ENCODE data around the gene NCCRP1.

NCCRP1 gene

DNA sequence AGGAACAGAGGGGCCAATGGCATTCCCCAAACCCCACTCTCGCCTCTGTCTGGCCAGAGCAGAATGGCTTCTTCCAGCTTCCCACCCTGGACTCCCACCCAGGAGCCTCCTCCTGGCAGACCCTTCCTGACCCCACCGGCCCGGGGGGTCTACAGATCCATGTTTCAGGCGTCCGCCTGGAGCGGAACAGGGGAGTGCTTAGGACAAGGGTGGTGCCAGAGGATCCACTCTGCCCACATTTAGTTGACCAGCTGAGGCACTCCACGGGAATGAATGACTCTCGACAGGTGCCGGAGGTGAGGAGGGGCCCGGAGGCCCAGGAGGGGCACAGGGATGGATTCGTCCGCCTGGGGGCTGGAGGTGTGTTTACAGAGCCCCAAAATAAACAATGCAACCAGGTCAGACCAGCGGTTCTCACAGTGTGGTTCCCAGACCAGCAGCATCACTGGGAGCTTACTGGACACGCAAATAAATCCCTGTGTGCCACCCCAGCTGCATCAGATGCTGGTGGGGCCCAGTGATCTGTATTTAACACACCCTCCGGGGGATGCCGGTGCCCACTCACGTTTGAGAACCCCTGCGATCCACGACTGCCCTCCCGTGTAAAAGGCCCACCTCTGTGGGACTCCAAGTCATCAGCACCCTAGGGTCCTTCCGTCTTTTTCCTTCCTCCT, 15.1 kb upstream of the NCCRP1 start:
- no peak for DNase-seq

DNA sequence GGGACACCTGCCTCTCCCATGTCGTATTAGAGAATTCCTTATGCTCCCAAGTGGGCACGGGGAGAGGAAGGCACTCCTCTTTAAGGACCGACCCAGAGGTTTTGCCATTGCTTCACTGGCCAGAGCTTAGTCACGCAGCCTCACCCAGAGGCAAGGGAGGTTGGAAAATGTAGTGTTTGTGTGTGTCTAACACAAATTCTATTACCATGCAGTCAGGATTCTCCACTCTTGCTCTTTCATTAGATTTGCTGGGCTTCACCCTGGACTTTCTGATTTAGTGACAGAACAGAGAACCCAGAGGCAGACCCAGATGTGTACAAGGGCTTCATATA, 14.6 kb upstream of the NCCRP1 start:
- DNase-seq: no peak

DNA sequence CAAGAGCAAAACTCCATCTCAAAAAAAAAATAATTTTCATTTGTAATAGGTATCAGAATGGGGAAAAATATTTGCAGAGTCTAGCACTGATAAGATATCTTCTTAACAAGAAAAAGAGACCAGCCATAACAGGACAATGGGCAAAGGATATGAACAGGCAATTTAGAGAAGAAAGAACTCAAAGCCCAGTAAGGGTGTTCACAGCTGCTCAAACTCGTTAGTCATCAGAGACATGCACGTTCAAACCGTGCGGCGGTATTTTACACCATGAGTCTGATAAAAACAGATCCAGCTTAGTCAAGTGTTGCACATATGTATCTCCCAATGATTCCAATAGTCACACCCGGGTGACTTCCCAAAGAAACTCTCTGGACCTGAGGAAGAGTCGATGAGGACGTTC, 13.7 kb upstream of the NCCRP1 start:
- no peak for DNase-seq

DNA sequence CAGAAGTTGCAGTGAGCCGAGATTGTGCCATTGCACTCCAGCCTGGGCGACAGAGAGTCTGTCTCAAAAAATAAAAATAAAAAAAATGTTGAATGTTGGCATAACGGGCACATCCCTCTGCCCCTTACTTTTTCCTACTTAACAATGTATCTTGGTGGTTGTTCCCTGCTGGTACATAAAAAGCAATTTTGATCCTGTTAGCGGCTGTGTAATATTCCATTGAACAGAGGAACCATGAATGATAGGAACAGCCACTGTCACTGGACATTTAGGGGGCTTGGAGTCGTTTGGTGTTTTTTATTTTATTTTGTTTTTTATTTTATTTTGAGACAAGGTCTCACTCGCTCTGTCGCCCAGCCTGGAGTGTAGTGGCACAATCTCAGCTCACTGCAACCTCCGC, 10.4 kb upstream of the NCCRP1 start:
- no peak for DNase-seq

DNA sequence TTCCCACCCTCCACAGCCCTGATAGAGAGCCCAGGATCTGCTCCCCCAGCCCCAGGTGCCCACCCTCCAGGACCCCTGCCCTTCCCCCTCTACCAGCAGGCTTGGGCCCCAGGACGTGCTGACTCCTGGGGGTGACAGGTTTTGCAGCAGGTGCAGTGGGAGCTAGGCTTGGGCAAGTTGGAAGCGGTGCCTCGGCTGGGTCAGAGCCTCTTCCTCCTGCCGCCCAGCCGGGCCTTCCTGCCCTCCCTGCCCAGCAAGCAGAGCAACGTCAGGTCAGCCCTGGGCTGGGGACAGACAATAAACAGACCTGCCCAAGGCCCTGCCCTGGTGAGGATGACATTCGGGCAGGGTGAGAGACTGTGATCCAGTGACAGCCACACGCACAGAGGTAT, 9.2 kb upstream of the NCCRP1 start:
- DNase-seq: no peak

DNA sequence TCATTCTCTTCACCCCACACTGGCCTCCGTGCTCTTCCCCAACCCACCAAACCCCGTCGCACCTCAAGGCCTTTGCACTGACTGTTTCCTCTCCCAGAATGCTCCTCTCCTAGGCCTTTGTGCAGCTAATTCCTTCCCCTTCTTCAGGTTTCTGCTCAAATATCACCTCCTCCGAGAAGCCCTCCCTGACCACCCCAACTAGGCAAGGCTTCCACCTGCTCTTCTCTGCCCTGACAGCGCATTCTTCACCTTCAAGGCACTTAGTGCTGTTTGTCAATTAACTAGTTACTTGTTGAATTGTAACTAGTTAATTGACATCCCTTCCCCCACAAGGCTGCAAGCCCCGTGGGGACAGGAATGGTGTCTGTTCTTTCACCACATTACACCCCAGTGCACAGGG, 7.8 kb upstream of the NCCRP1 start:
- no peak for DNase-seq

DNA sequence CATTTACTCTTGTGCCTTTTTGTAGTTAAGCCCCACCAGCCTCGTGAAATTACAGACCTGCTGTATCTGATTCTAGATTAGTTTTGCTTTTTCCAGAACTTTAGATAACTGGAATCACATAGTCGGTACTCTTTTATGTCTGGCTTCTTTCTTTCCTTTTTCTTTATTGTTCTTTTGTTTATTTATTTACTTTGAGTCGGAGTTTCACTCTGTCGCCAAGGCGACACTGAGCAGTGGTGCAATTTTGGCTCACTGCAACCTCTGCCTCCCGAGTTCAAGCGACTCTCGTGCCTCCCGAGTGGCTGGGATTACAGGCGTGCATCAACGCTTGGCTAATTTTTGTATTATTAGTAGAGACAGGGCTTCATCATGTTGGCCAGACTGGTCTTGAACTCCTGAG, 6.0 kb upstream of the NCCRP1 start:
- DNase-seq: no peak

DNA sequence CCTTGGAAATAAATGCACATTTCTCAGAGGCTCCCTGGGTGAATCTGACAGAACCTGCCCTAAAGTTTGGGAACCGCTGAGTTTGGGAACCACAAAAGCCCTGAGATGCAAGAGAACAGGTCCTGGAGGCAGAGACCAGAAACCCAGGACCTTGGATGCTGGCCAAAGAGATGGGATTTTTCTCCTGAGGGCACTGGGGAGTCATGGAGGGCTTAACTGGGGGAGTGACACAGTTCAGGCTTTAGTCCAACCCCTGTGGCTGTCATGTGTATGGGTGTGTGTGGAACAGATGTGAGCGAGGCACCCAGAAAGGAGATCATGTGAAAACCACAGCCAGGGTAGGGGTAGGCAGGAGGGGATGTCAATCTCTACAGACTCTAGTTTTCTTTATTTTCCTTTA, 3.9 kb upstream of the NCCRP1 start:
- DNase-seq: no peak

DNA sequence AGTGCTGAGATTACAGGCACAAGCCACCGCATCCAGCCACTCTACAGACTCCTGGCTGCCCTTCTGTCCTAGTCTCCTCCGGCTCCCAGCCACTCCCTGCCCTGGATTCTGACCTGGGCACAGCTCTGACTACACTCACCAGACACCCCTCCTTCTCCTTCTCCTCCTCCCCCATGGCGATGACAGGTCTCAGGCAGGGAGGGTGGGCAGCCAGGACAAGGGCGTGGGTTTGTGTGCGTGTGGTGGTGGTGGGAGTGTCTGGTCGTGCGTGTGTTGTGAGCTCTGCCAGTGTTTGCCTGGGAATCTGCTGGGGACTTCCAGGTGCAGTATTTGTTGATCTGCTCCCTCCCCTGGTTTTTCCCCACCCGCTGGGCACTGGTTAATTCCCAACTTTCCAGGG, 3.0 kb upstream of the NCCRP1 start:
- DNase-seq: no peak

DNA sequence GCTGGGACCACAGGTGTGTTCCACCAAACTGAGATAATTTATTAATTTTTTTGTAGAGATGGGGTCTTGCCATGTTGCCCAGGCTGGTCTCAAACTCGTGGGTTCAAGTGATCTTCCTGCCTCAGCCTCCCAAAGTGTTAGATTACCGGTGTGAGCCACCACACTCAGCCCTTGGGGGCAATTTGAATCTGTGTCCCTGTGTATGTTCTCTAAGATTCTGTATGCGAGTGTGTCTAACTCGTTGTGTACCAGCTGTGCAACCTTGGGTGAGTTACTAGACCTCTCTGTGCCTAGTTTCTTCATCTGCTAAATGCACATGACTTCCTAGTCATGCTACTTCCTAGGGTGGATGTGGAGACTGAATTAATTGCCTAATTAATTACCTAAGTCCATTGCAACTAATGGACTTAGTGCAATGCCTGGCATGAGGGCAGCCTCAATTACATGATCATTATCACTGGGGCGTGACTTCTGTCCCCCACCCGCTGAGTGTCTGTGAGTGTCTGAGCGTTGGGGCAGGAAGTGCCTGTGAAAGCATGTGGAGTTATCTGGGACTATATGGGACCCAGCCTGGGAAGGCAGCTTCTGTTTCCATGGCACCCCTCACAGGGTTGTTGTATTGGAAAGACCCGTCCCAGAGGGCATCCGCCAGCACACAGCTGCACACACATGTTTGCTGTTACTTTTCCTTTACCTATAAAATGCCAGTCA, 1.8 kb upstream of the NCCRP1 start:
- no peak for DNase-seq

DNA sequence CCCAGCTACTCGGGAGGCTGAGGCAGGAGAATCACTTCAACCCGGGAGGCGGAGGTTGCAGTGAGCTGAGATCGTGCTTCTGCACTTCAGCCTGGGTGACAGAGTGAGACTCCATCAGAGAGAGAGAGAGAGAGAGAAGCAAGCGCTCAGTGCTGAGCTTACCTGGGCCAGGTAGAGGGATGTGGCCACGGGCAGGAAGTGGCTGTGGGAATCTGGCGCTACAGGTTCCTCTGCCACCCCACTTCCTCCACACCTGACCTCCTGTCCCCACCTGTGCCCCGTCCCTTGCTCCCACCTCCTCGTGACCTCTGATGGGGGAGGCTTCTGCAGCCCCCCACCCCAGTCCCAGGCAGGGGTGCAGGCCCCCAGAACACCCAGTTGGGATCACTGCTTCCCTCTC, 1.0 kb upstream of the NCCRP1 start:
- no peak for DNase-seq

DNA sequence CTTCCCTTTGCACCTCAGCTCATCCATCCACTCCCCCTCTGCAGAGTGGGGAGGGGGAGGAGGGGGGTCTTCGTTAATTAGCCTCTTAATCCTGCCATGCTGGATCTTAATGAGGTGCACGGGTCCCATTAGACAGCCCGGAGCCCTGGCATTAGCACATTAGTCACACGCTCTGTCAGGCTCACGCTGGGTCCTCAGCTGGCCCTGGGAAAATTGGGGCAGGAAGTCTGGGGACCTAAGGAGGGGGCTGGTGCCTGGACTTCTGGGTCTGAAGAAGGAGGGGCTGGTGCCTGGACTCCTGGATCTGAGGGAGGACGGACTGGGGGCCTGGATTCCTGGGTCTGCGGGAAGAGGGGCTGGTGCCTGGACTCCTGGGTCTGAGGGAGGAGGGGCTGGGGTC, 444 bp upstream of the NCCRP1 start:
- DNase-seq: no peak

DNA sequence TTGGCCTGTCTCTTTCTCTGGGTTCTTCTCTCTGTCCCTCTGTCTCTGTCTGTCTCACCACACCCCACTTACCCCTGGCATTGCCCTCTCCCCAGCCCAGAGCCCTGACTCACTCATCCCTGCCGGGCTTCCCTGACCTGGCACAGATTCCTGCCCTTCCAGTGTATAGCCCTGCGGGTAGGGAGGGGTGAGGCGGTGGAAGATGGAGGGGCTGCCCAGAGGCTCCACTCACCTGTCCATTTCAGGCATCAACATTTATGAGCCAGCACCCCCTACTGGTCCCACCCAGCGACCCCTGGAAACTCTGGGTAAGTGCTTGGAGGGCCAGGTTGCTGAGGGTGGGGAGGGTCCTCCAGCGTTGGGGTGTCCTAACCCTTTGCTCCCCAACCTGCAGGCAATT, 1.0 kb downstream of the NCCRP1 start:
- DNase-seq: no peak

DNA sequence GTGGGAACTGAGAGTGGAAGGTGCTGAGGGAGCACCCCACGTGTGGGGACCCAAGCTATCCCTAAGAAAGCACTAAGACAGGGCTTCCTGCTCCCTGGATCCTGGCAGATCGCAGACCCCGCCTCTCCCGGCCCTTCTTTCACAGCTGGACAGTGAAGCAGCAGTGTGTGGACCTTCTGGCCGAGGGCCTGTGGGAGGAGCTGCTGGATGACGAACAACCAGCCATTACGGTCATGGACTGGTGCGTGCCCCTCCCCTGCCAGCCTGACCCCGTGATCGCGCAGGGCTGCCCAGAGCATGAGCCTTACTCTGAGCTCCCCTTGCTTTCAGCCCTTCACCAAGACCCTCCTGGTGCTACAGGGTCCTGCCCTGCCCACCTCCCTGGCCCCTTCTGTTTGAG, 2.3 kb downstream of the NCCRP1 start:
- DNase-seq: no peak

DNA sequence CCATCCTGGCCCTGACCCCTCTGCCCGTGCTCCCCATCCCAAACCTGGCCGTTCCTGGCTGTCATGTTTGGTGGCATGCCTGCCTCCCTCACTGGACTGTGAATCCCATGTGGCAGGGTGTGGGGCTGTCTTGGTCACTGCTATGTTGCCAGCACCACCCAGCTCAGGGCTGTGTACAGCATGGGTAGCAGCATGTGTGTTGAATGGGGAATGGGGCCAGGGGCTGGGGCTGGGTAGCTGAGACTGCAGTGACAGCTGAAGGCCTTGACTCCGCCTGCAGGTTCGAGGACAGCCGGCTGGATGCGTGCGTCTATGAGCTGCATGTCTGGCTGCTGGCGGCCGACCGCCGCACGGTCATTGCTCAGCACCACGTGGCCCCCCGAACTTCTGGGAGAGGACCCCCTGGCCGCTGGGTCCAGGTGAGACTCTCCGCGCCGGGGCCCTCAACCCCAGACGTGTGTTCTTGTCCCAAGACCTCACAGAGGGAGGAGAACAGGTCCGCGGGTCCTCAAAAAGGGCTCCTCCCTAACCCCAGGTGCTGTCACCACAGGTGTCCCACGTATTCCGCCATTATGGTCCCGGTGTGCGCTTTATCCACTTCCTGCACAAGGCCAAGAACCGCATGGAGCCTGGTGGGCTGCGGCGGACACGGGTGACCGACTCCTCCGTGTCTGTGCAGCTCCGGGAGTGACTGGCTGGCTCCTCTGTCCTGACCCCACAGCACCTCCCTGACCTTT, 3.5 kb downstream of the NCCRP1 start:
- DNase-seq: no peak

DNA sequence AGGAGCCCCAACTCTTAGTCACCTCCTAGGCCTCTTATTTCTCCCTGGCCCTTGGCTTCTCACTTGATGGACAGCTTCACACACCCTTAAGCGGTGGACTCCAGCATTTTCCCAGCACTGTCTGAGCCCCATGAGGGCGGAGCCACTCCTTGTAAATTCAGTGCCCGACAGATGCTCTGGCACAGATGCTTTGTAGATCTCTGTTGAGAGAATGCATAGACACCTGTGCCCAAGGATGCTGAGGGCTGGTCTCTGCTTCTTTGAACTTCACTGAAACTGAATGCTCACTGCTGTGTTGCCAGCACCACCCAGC, 4.0 kb downstream of the NCCRP1 start:
- DNase-seq: no peak

DNA sequence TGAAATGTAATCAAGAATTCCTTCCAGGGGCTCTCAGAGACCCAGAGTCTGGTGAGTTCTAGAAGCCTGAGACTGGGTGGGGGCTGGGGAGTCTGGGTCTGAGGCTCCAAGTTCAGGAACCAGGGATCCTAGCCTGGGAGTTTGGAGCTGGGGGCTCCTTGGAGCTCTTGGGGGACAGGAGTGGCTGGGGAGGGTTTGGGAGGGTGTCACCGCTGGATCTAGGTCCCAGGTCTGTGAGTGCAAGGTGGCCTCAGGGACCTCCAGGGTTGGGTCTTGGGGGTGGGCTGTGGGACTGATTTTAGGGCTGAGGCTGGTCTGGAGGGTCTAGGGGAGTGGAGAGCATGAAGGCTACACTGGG, 6.2 kb downstream of the NCCRP1 start:
- DNase-seq: no peak

DNA sequence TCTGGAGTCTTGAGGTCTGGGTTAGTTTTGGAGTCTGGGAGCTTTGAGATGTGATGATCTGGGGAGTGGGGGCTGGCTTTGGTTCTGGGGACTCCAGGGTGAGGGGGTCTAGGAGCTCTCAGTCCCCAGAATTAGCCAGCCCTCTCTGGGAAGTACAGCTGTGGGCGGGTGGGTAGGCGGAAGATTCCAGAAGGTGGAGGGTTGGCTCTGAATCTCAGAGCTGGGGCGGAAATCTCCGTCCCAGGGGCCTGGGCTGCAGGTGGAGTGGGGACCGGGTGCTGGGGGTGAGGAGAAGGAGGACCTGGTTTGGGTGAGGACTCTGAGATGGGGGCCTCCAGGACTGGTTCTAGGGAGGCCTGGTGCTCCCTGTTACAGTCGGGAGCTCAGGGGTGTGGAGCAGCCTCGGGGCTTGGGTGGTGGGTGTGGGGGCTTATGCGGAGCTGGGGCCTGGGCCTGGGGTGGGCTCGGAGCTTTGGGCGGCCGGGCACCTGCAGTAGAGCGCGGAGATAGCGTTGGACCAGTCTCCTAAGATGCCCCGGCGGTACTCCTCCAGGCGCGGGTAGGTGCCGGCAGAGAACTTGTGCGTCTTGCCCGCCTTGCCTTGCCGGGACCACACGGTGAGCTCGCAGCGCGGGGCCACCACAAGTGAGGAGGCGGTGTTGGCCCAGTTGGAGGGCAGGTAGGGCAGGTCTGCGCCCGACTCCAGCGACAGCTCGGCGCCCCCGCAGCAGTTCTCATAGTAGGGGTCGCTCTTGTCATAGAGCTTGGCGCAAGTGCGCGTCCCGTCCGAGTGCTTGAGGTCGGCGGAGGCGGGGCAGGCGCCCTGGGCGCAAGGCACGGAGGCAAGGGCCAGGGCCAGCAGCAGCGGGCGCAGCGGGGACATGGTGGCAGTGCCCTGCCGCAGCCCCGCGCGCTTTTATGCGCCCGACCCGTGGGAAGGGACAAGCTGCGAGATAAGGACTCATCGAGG, 6.9 kb downstream of the NCCRP1 start, which contains the start of gene SYCN:
Gene SYCN (minus strand): TSS at position 892 of the 970 bp plus-strand sequence. CDS start 9 bp downstream, at position 883.
- DNase-seq: no peak

DNA sequence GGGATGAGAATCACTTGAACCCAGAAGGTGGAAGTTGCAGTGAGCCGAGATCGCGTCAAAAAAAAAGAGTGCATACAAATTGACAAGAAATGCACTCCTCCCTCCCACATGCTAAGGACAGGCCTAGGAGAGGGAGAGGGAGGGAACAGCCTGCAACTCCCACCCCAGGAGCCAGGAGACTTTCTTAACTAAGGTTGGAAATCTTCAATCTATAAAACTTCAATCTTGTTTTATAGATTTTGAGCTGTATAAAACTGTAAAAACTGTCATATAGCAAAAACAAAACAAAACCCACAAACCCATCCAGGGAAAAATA, 8.6 kb downstream of the NCCRP1 start:
- no peak for DNase-seq

DNA sequence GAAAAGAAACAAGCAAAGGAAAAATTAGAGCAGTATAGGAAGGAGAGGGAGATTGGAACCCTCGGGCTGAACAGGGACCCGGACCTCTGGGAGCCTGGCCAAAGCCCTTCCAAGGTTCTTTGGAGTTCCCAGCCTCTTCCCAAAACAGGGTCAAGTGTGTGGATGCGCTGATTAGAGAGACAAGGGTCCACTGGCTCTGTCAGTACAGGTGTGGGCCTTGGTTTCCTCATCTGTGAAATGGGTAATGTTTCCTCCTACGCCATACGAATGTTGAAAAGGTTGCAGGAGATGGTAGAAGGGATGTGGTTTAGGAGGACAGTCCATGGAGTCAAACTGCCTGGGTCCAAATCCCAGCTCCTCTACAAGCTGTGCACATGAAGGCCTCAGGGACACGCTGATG, 9.4 kb downstream of the NCCRP1 start:
- no peak for DNase-seq

DNA sequence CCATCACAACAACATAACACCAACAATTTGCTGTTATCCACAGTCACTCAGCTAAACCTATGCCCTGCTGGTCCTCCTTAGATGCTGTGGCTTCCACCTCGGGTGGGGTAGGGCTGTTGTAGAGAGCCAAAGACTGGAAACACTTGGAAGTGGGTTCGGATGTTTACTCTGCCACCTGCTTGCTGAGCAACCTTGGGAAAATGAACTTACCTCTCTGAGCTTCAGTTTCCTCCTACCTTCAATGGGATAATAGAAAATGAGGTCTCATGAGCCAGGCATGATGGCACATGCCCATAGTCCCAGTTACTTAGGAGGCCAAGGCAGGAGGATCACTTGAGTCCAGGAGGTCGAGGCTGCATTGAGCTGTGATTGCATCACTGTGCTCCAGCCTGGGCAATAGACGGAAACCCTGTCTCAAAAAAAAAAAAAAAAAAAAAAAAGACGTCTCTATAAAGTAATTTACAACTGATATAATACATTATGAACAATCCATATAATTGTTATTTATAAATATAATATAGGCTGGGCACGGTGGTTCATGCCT, 10.6 kb downstream of the NCCRP1 start:
- no peak for DNase-seq

DNA sequence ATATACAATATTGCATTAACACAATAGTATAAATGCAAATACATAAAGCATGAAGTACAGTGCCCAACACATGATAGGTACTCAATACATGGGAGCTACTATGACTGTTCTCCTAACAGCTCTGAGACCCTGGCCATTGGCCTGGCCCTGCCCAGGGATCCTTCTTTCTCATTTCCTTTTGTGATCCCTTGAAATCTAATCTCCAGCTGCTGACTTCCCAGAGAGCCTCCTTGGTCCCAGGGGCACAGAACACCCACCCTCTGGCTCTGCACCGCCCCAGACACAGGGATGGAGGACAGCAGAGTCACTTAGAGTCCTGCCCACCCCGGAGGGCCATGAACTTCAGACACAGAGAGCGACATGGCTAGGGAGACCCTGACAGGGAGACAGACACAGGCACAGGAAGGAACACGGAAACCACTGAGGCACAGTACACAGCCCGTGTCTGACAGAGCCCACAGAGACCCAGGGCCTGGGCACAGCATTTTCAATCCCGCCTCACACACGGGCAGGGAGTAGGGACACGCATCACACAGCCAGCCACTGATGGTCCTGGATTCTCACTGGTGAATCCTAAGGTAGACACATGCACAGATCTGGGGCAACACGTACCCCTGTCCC, 11.5 kb downstream of the NCCRP1 start:
- DNase-seq: no peak

DNA sequence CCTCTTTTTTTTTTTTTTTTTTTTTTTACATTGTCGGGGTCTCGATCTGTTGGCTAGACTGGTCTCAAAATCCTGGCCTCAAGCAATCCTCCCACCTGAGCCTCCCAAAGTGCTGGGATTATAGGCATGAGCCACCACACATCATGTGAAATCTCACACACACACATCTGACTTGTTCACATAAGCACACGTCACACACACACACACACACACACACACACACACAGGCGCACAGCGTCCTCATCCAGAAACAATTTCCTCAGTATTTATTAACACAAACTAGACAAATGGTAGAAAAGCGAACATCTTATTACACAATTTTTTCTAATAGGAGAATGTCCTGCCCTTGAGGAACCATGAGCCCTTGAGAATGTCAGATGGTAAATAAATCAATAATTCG, 12.4 kb downstream of the NCCRP1 start:
- no peak for DNase-seq

Data from activated CD4-positive, alpha-beta T cell treated with anti-CD3 and anti-CD28 coated beads, Interleukin-2, amount 50 U/mL, for 48 hours (primary cell).